GM18520 (cell line): ENCODE measurements around the gene SV2B.

Experiments used
- ATAC-seq: cut with Tn5 transposase; IDR thresholded peaks from one replicate; pipeline ENCODE4 v1.9.1; 2021; ENCODE audit not compliant: unreplicated experiment

The SV2B gene

GRCh38 chr15:91102546-91103330 is 2.7 kb downstream of the SV2B start:
- ATAC-seq, result no peak

- no peak for ATAC-seq
These were observed 4.1 kb downstream of the SV2B start for GRCh38 chr15:91104111-91104510.

GRCh38 chr15:91108421-91108820 is 8.4 kb downstream of the SV2B start:
- ATAC-seq, result no peak

DNA sequence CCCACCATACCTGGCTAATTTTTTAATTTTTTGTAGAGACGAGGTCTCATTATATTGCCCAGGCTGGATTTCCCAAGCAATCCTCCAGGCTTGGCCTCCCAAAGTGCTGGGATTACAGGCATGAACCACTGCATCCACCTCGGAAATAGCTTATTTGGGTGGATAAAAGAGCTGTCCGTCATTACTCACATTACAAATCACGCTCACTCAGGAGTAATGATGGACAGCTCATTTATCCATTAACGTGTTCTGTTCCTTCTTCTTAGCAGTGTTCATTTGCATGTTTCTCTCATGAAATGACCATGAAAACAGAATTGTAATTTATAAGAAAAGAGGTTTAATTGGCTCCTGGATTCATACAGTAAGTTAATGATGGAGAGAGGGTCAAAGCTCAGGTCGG is 9.8 kb downstream of the SV2B start:
- no peak for ATAC-seq

DNA sequence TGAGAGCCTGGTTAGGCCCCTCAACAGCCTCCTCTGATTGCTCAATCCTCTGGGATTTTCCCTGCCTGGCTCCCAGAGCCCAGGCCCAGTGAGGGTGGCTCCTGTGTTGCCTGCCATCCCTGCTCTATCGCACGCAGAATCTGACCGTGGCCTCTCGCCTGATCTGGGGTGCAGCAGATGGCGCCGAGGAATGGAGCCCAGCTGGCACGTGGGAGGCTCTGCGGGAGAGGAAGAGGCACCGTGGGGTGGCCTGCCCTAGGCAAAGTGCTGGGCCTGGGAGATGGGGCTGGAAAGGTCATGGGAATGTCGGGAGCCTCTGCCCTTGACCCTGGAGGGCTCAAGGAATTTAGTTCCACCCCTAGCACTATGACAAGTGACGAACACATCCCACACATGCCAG is 10.3 kb downstream of the SV2B start:
- ATAC-seq, result no peak

- no peak for ATAC-seq
These were observed 13.0 kb downstream of the SV2B start for GRCh38 chr15:91113030-91113429.

DNA sequence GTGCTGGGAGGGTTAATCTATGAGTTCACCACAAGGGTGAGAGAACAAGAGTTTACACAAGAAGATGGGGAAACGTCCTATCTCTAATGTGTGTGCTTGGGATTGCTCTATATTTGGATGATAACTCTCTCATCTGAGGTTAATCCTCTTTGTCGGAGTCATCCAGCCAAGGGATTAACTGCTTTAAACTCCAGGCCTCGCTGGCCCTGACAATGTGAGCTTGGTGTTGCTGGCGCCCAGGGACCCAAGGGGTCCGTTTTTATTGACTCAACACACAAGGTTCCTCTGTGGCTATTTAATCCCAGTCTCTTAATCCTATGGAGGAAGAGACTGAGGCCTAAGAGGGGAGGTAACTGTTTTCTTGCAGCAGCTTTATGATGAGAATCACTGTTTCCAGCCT is 14.2 kb downstream of the SV2B start:
- no peak for ATAC-seq

GRCh38 chr15:91116113-91117067 is 16.3 kb downstream of the SV2B start:
- ATAC-seq, result peak; percentile 83

DNA sequence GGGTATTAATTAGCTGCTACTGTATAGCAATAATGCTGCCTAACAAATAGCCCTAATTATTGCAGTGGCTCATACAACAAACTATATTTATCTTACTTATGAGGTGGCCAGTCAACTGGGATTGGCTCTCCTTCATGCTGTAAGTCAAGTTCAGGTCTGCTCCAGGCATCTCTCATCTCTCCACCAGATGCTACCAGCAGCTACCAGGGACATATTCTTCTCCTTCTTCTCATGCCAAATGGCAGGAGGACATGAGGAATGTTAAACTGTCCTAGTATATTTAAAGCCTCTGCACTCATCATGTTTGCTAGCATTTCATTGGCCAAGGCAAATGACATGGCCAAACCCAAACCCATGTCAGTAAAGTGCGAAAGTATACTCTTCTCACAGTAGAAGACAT is 17.3 kb downstream of the SV2B start:
- ATAC-seq, result no peak

DNA sequence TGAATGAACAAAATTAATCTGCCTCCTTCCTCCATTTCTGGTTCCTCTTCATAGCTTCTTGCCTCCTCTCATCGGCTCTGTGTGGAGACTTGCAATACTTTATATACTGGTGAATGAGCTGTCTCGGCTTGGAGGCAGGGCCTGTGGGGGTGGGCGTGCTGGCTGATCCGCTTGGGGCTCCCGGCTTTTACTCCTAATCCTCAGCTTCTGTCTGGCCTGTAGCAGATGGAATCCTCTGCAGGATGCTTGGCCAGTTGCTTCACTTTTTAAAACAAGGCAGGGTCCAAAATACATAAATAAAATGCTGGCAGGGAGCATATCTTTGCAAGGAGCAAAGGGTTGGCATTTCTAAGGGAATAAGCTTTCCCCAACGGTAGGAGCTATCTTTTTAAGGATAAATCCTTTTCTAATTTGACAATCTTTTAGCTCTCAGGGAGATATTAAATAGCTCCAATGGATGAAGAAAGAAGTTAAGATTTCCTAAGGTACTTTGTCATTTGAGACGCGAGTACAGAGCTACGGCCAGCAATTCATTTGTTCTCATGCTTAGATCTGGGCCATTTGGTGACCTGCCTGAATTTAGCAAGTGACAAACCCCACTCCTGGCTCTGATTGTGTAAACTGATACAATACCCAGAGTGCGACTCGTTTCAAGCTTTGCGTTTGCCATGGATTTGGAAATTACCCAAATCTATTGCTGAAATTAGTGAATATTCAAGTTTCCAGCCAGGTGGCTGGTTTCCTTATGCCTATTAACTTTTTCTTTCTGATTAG is 18.9 kb downstream of the SV2B start:
- no peak for ATAC-seq

GRCh38 chr15:91122296-91122695 is 22.2 kb downstream of the SV2B start:
- no peak for ATAC-seq

- no peak for ATAC-seq
These were observed 24.1 kb downstream of the SV2B start for GRCh38 chr15:91124132-91124531.

- ATAC-seq, result no peak
These were observed 25.1 kb downstream of the SV2B start for GRCh38 chr15:91125162-91125561.

DNA sequence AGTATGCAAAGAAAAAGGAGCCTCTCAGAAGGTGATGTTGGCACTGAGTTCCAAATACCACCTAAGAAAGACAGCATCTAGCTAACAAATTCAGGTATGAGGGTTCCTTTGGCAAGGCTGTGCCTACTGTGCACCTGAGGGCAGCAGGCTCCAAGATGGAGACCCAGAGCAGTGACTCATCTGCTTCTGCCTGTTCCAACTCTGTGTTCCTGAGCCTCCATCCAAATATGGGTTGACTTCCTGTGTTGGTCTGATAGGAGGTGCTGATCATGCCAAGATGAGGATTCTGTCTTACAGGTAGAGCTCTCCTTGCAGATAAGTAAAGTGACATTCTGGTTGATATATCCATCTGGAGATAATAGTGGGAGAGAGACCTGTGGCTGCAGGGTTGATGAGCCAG is 26.0 kb downstream of the SV2B start:
- no peak for ATAC-seq

GRCh38 chr15:91127236-91127955 is 27.3 kb downstream of the SV2B start:
- ATAC-seq, result no peak

- no peak for ATAC-seq
These were observed 28.0 kb downstream of the SV2B start for GRCh38 chr15:91128016-91128415.

GRCh38 chr15:91129436-91129835 is 29.4 kb downstream of the SV2B start:
- no peak for ATAC-seq

DNA sequence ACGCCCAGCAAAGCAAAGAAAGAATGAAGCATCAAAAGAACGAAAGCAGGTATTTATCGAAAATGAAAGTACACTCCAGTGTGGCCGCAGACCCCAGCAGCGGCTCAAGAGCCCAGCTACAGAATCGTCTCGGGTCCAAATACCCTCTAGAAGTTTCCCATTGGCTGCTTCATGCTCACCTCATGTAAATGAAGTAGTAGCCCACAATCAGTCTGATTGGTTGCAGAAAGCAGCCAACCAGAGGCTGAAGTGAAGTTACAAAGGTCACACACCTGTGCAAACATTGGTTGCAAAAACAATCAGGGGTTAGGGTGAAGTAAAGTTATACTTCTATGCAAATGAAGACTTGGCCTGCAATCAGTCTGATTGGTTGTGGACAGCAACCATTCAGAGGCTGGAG is 32.0 kb downstream of the SV2B start:
- ATAC-seq, result no peak

GRCh38 chr15:91133511-91133910 is 33.5 kb downstream of the SV2B start:
- no peak for ATAC-seq

- ATAC-seq, result peak; percentile 63
These were observed 35.4 kb downstream of the SV2B start for GRCh38 chr15:91135201-91136130.
